HG03066 (cell line): ENCODE measurements around the gene GUCY1B1.

Experiments
- ATAC-seq: cut with Tn5 transposase; IDR thresholded peaks from one replicate; pipeline ENCODE4 v1.9.1; 2021; ENCODE audit warnings: low read depth; ENCODE audit not compliant: unreplicated experiment

GUCY1B1 gene

DNA sequence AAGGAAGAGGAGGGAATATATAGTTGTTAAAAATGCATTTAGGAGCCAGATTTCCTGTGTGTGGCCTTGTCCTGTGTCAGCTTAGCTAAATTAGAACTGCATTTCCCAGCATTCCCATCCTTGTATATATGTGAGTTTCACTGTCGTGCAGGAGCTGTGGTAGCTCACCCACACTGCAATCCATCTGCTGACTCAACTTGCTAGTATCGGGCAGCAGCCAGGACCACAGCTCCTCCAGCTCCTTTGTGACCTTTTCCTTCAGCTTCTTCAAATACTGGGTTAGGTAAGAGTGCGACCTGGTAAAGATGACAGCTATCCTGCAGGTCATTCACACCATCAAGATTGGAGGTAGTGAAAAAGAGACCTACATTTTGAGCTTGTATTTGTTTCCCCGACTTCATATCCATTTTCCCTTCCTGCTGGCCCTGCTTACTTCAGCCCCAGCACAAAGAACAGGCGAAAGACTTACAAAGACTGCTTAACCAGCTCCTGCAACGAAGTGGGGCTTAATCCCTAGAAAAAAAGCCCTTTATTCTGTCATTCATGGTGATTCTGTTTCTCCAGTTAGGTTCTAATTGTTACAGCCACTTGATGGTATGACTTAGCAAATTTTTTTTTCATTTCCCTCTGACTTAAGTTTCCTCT is 95.9 kb downstream of the GUCY1B1 start:
- no peak for ATAC-seq

DNA sequence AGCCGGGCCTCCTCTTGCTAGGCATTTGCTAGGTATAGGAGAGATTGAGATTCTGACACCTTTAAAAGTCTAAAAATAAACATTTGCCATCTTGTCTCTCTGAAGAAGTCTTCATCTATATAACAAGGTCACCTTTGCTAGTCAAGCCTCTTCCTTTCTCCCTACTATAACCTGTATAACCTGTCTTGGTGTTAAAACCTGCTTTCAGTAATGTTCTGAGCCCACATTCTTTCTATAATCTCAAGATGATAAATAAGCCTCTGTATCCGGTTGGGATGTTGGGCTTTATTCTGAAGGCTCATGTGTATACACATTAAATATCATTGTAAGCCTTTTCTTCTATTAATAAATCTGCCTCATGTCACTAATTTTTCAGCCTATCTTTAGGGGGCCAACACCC is 97.1 kb downstream of the GUCY1B1 start:
- no peak for ATAC-seq
